Activated CD8-positive, alpha-beta T cell treated with anti-CD3 and anti-CD28 coated beads for 36 hours (primary cell): ENCODE results near the gene PRKCE. TPM values are rescaled to one million over a fixed set of nuclear protein-coding genes. Genes with fewer than 3 reads are reported as not detected.

ENCODE experiments used
- ATAC-seq: fragments of 200-7000 bp; cut with Tn5 transposase; one replicate; pipeline ENCODE4 v1.10.0; 2021; ENCODE audit warnings: mild to moderate bottlenecking, moderate library complexity
- CTCF ChIA-PET: fragments of 350-600 bp; sonication (Branson Sonifier 250); formaldehyde crosslinking; loops from one replicate; lab custom pipeline; 2021; ENCODE audit warnings: antibody characterized with exemption; lab: Charles Lee
- POLR2A ChIA-PET: fragments of 350-600 bp; sonication (Branson Sonifier 250); formaldehyde crosslinking; loops from one replicate; lab custom pipeline; 2021; ENCODE audit warnings: antibody characterized with exemption; lab: Charles Lee
- DNase-seq: peaks from one replicate; pipeline ENCODE4 v3.0.0-alpha.2; 2020
- H3K27ac Mint-ChIP-seq: one replicate; pipeline ENCODE4 v1.8.0; 2021; ENCODE audit warnings: mild to moderate bottlenecking, mixed read lengths
- H3K27me3 Mint-ChIP-seq: one replicate; pipeline ENCODE4 v1.8.0; 2021; ENCODE audit warnings: mixed read lengths
- H3K36me3 Mint-ChIP-seq: one replicate; pipeline ENCODE4 v1.8.0; 2021; ENCODE audit warnings: low read depth, mixed read lengths
- H3K4me1 Mint-ChIP-seq: one replicate; pipeline ENCODE4 v1.8.0; 2021; ENCODE audit warnings: low read depth, mixed read lengths
- H3K4me3 Mint-ChIP-seq: one replicate; pipeline ENCODE4 v1.8.0; 2021; ENCODE audit warnings: mild to moderate bottlenecking, moderate library complexity, mixed read lengths
- H3K9me3 Mint-ChIP-seq: one replicate; pipeline ENCODE4 v1.8.0; 2021; ENCODE audit warnings: mixed read lengths
- intact Hi-C: fragments of 100-400 bp; cut with micrococcal nuclease; formaldehyde crosslinking; loops from one replicate; pipeline ENCODE4 v1.10.0; 2022
- total RNA-seq, 2 experiments: library from RNA; stranded (reverse); gene quantifications; one replicate each; pipeline ENCODE4 v1.2.3, GENCODE V29; 2021
- TF ChIP-seq, protein P1 (sequence below): fragments of 200-600 bp; IDR thresholded peaks from one replicate; pipeline ENCODE4 v1.8.0; 2022; ENCODE audit warnings: antibody characterized with exemption, mild to moderate bottlenecking

PRKCE gene
- total RNA-seq, 2 experiments from 2014 or later: 11.5 to 11.9 TPM

DNA sequence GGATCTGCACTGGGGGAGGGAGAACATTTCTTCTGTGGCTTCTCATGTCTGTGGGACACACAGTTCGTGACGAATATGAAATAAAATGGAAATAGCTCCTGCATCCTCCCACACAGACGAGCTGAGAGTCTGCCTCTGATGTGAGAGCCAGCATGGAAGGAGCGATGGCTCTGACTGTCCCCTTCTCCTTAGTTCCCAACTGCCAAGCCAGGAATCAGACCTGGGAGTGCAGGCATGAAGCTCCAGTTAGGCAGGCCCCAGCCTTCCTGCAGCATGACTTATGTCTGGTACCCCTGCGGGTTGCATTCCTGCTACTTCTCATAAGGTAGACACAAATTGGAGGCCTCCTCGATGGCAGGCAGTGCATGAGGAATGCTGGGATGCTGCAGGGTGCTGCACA is 56.2 kb downstream of the PRKCE start:
- peaks cover 13% of the 10 kb centered on the region for H3K36me3 Mint-ChIP-seq
- no peak overlapping the region for H3K4me3 Mint-ChIP-seq
- ChIA-PET POLR2A (interaction anchor here (0.9 kb wide), 1 partner anchor 22 kb away, joined by 3 read pairs; no protein-coding TSS in a partner anchor), CTCF (no interaction called here)
- no peaks in the 10 kb centered on the region for H3K4me1 Mint-ChIP-seq
- intact Hi-C loops: no loop called here
- no peaks in the 10 kb centered on the region for H3K27me3 Mint-ChIP-seq
- no peak for DNase-seq
- TF ChIP-seq, protein P1, sequence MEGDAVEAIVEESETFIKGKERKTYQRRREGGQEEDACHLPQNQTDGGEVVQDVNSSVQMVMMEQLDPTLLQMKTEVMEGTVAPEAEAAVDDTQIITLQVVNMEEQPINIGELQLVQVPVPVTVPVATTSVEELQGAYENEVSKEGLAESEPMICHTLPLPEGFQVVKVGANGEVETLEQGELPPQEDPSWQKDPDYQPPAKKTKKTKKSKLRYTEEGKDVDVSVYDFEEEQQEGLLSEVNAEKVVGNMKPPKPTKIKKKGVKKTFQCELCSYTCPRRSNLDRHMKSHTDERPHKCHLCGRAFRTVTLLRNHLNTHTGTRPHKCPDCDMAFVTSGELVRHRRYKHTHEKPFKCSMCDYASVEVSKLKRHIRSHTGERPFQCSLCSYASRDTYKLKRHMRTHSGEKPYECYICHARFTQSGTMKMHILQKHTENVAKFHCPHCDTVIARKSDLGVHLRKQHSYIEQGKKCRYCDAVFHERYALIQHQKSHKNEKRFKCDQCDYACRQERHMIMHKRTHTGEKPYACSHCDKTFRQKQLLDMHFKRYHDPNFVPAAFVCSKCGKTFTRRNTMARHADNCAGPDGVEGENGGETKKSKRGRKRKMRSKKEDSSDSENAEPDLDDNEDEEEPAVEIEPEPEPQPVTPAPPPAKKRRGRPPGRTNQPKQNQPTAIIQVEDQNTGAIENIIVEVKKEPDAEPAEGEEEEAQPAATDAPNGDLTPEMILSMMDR: no peak
- H3K27ac Mint-ChIP-seq: no peak overlapping the region
- H3K9me3 Mint-ChIP-seq: peaks cover 6% of the 10 kb centered on the region
- ATAC-seq: no peak

- Mint-ChIP-seq H3K4me3 (no peak overlapping the region), H3K27me3 (no peaks in the 10 kb centered on the region), H3K36me3 (peaks cover 13% of the 10 kb centered on the region), H3K9me3 (peaks cover 6% of the 10 kb centered on the region), H3K4me1 (no peaks in the 10 kb centered on the region), H3K27ac (no peak overlapping the region)
- ChIA-PET POLR2A (interaction anchor here (0.9 kb wide), 1 partner anchor 21 kb away, joined by 3 read pairs; no protein-coding TSS in a partner anchor), CTCF (no interaction called here)
- ATAC-seq: no peak
- no peak for DNase-seq
- TF ChIP-seq, protein P1: no peak
- intact Hi-C loops: no loop called here
Observed at GRCh38 chr2:45708501-45708900, 57.0 kb downstream of the PRKCE start.

DNA sequence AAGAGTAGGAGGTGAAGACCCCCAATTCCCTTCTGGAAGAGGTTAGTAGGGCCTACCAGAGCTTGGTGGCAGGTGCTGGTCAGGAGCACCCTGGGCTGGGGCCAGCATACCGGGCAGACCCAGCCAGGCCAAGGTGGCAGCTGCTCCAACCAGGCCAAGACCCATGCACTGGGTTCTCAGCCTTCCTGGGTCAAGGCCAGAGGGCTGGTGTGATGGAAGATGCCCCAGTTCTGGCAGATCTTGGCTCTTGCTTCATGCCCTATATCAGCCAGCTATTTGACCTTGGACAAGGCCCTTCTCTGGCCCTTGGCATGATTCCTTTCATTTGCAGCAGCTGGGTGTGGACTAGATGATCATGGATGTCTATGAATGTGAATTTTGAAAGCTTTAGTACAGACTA is 57.7 kb downstream of the PRKCE start:
- Mint-ChIP-seq H3K27ac (no peak overlapping the region), H3K4me3 (no peak overlapping the region), H3K36me3 (peaks cover 13% of the 10 kb centered on the region), H3K4me1 (no peaks in the 10 kb centered on the region), H3K9me3 (peaks cover 6% of the 10 kb centered on the region), H3K27me3 (no peaks in the 10 kb centered on the region)
- CTCF ChIA-PET: no interaction called here
- ATAC-seq (no peak), DNase-seq (no peak)
- TF ChIP-seq, protein P1: no peak
- intact Hi-C loops: no loop called here
- POLR2A ChIA-PET: no interaction called here

- Mint-ChIP-seq H3K36me3 (peaks cover 13% of the 10 kb centered on the region), H3K4me3 (no peak overlapping the region), H3K9me3 (peaks cover 6% of the 10 kb centered on the region), H3K27ac (no peak overlapping the region), H3K27me3 (no peaks in the 10 kb centered on the region), H3K4me1 (no peaks in the 10 kb centered on the region)
- POLR2A ChIA-PET: no interaction called here
- intact Hi-C loops: no loop called here
- CTCF ChIA-PET: no interaction called here
- TF ChIP-seq, protein P1: no peak
- DNase-seq (no peak), ATAC-seq (no peak)
Observed at GRCh38 chr2:45710468-45710867, 59.0 kb downstream of the PRKCE start.

DNA sequence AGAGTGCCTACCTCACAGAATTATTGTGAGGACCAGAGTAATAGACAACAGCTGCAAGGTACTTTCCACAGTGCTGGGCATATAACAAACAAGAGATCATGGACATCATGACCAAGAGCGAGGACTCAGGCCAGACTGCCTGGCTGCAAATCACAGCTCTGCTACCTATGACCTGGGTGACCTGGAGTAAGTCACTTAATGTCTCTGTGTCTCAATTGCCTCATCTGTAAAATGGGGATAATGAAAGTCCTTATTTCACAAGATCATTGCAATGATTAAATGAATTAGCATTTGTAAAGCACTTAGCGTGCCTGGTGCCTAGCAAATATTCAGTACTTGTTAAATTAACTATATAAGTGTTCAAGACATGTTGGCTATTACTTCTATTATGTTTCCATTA is 59.7 kb downstream of the PRKCE start:
- Mint-ChIP-seq H3K36me3 (peaks cover 13% of the 10 kb centered on the region), H3K4me1 (no peaks in the 10 kb centered on the region), H3K27me3 (no peaks in the 10 kb centered on the region), H3K27ac (no peak overlapping the region), H3K4me3 (no peak overlapping the region), H3K9me3 (peaks cover 6% of the 10 kb centered on the region)
- intact Hi-C loops: no loop called here
- DNase-seq (no peak), ATAC-seq (no peak)
- ChIA-PET POLR2A (no interaction called here), CTCF (no interaction called here)
- TF ChIP-seq, protein P1: no peak
